Hepatocyte (in vitro differentiated cells): ENCODE measurements around the gene ZNF710.

Experiments used
- CTCF ChIP-seq: fragments of 200-600 bp; sonication (generic); IDR thresholded peaks from 2 replicates; pipeline ENCODE4 v1.5.1; 2016; ENCODE audit warnings: antibody characterized with exemption, mild to moderate bottlenecking; ENCODE audit not compliant: poor library complexity
- EZH2 ChIP-seq: fragments of 200-600 bp; sonication (generic); IDR thresholded peaks from 2 replicates; pipeline ENCODE4 v1.6.1; 2016; ENCODE audit warnings: antibody characterized with exemption, mild to moderate bottlenecking, borderline replicate concordance
- EZH2phosphoT487 ChIP-seq: fragments of 200-600 bp; sonication (generic); IDR thresholded peaks from one replicate; pipeline ENCODE4 v1.6.1; 2018; ENCODE audit warnings: antibody characterized with exemption, mild to moderate bottlenecking, low read depth, moderate library complexity; ENCODE audit not compliant: unreplicated experiment, severe bottlenecking

- peak; percentile 68 for TF ChIP-seq CTCF
- no peak for TF ChIP-seq EZH2phosphoT487
- TF ChIP-seq EZH2 = no peak
Measured at GRCh38 chr15:89971592-89971997, 29.5 kb upstream of the ZNF710 start.
